Measurements from ENCODE around the gene GSTP1.
"Not testable (repeated sequence)": the region's sequence is repeated elsewhere in the genome, so short reads cannot be mapped to it uniquely, and the experiment has no call there.

The GSTP1 gene

DNA sequence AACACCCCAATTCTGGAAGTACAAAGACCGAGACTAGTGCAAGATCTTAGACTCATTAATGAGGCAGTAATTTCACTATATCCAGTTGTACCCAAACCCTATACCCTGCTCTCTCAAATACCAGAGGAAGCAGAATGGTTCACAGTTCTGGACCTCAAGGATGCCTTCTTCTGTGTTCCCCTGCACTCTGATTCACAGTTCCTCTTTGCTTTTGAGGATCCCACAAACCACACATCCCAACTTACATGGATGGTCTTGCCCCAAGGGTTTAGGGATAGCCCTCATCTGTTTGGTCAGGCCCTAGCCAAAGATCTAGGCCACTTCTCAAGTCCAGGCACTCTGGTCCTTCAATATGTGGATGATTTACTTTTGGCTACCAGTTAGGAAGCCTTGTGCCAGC lies 40.2 kb downstream of the GSTP1 start:
- H2AFZ ChIP-seq (ENCODE audit: low read depth, low read length); H2AK5ac ChIP-seq (ENCODE audit: low read length, severe bottlenecking); H3K4me3 ChIP-seq (ENCODE audit: insufficient read depth in 1 of 2, low read depth in 1 of 2, low read length in 2 of 2); H4K8ac ChIP-seq (ENCODE audit: low read length); H4K91ac ChIP-seq (ENCODE audit: low read length); H3K9ac ChIP-seq (ENCODE audit: low read length); H3K9me3 ChIP-seq (ENCODE audit: control insufficient read depth, low read length); H3K4ac ChIP-seq (ENCODE audit: low read depth in 1 of 2, low read length in 2 of 2); H3K4me2 ChIP-seq (ENCODE audit: low read length, poor library complexity, severe bottlenecking); H3K23ac ChIP-seq (ENCODE audit: low read length in 2 of 2); H3K27me3 ChIP-seq (ENCODE audit: control insufficient read depth in 1 of 2, insufficient read depth in 1 of 2, low read length in 2 of 2); H3K79me1 ChIP-seq (replicated peaks; ENCODE audit: low read length, poor library complexity, severe bottlenecking); H3K14ac ChIP-seq (ENCODE audit: low read length in 2 of 2); H2BK120ac ChIP-seq (ENCODE audit: low read depth, low read length); H3K27ac ChIP-seq (ENCODE audit: low read length, poor library complexity, severe bottlenecking); H3K18ac ChIP-seq (ENCODE audit: low read depth in 1 of 2, low read length in 2 of 2); H2BK15ac ChIP-seq (ENCODE audit: low read depth, poor library complexity, severe bottlenecking); H2BK12ac ChIP-seq (ENCODE audit: low read length in 2 of 2); H3K4me1 ChIP-seq (ENCODE audit: control insufficient read depth, insufficient read depth, low read depth, low read length); H2BK5ac ChIP-seq (ENCODE audit: low read depth, low read length, poor library complexity, severe bottlenecking); DNase-seq: not testable (repeated sequence)
- WGBS: 97% methylated on average over 1 of the region's 1 CpG
- peaks cover 0 to 20% of the 10 kb centered on the region in 2 experiments for H3K36me3 ChIP-seq (ENCODE audit: control insufficient read depth in 1 of 2, insufficient read depth in 2 of 2, low read depth in 1 of 2, low read length in 2 of 2)

DNA sequence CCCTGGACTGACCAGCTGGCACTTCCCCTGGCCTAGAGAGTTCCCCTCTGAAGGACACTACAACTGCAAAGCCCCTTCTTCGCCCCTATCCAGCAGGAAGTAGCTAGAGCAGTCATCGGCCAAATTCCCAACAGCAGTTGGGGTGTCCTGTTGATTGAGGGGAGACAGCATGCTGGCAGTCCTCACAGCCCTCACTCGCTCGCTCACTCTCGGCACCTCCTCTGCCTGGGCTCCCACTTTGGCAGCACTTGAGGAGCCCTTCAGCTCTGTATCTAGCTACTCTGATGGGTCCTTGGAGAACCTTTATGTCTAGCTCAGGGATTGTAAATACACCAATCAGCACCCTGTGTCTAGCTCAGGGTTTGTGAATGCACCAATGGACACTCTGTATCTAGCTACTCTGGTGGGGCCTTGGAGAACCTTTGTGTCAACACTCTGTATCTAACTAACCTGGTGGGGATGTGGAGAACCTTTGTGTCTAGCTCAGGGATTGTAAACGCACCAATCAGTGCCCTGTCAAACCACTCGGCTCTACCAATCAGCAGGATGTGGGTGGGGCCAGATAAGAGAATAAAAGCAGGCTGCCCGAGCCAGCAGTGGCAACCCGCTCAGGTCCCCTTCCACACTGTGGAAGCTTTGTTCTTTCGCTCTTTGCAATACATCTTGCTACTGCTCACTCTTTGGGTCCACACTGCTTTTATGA lies 42.7 kb downstream of the GSTP1 start:
- DNase-seq; H2AK5ac ChIP-seq (ENCODE audit: low read length, severe bottlenecking); H3K4me3 ChIP-seq (ENCODE audit: insufficient read depth in 1 of 2, low read depth in 1 of 2, low read length in 2 of 2); H3K23ac ChIP-seq (ENCODE audit: low read length in 2 of 2); H2AFZ ChIP-seq (ENCODE audit: low read depth, low read length); H4K91ac ChIP-seq (ENCODE audit: low read length); H2BK15ac ChIP-seq (ENCODE audit: low read depth, poor library complexity, severe bottlenecking); H2BK5ac ChIP-seq (ENCODE audit: low read depth, low read length, poor library complexity, severe bottlenecking); H3K9ac ChIP-seq (ENCODE audit: low read length); H4K8ac ChIP-seq (ENCODE audit: low read length); H3K79me1 ChIP-seq (replicated peaks; ENCODE audit: low read length, poor library complexity, severe bottlenecking); H3K9me3 ChIP-seq (ENCODE audit: control insufficient read depth, low read length); H3K14ac ChIP-seq (ENCODE audit: low read length in 2 of 2); H2BK120ac ChIP-seq (ENCODE audit: low read depth, low read length); H2BK12ac ChIP-seq (ENCODE audit: low read length in 2 of 2); H3K4me2 ChIP-seq (ENCODE audit: low read length, poor library complexity, severe bottlenecking); H3K27me3 ChIP-seq (ENCODE audit: control insufficient read depth in 1 of 2, insufficient read depth in 1 of 2, low read length in 2 of 2); H3K4ac ChIP-seq (ENCODE audit: low read depth in 1 of 2, low read length in 2 of 2); H3K18ac ChIP-seq (ENCODE audit: low read depth in 1 of 2, low read length in 2 of 2); H3K27ac ChIP-seq (ENCODE audit: low read length, poor library complexity, severe bottlenecking): not testable (repeated sequence)
- WGBS: 95% methylated on average over 10 of the region's 10 CpGs
- Histone ChIP-seq H3K36me3 (ENCODE audit: control insufficient read depth in 1 of 2, insufficient read depth in 2 of 2, low read depth in 1 of 2, low read length in 2 of 2) (peaks cover 0 to 20% of the 10 kb centered on the region in 2 experiments), H3K4me1 (ENCODE audit: control insufficient read depth, insufficient read depth, low read depth, low read length) (peaks cover 21% of the 10 kb centered on the region)

DNA sequence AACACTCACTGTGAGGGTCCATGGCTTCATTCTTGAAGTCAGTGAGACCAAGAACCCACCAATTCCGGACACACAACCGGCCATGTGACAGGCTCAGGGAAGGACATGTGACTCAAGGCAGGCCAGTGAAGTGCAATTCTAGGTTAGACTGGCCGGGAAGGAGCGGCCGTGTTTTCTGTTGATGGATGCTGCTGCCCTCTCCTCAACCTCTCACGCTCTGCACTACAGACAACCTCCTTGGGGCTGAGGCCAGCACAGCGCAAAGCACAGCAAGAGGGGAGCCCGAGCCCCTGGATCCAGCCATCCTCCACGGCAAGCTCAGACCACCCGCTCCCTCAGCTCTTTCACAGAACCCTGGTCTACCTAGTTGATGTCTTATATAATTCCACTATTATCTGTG lies 43.4 kb downstream of the GSTP1 start:
- H3K36me3 ChIP-seq (ENCODE audit: control insufficient read depth in 1 of 2, insufficient read depth in 2 of 2, low read depth in 1 of 2, low read length in 2 of 2): peaks cover 0 to 20% of the 10 kb centered on the region in 2 experiments
- no peaks in the 10 kb centered on the region for H3K27me3 ChIP-seq (ENCODE audit: control insufficient read depth in 1 of 2, insufficient read depth in 1 of 2, low read length in 2 of 2)
- no peak overlapping the region for H3K14ac ChIP-seq (ENCODE audit: low read length in 2 of 2)
- H4K8ac ChIP-seq (ENCODE audit: low read length): no peak overlapping the region
- H3K4me2 ChIP-seq (ENCODE audit: low read length, poor library complexity, severe bottlenecking): no peak overlapping the region
- no peak overlapping the region for H3K18ac ChIP-seq (ENCODE audit: low read depth in 1 of 2, low read length in 2 of 2)
- no peaks in the 10 kb centered on the region for H3K9me3 ChIP-seq (ENCODE audit: control insufficient read depth, low read length)
- no peak overlapping the region for H4K91ac ChIP-seq (ENCODE audit: low read length)
- peaks cover 21% of the 10 kb centered on the region for H3K4me1 ChIP-seq (ENCODE audit: control insufficient read depth, insufficient read depth, low read depth, low read length)
- H2BK15ac ChIP-seq (ENCODE audit: low read depth, poor library complexity, severe bottlenecking): no peak overlapping the region
- H3K27ac ChIP-seq (ENCODE audit: low read length, poor library complexity, severe bottlenecking): no peak overlapping the region
- H3K9ac ChIP-seq (ENCODE audit: low read length): no peak overlapping the region
- H2AFZ ChIP-seq (ENCODE audit: low read depth, low read length): no peak overlapping the region
- DNase-seq: no peak
- no peak overlapping the region for H2AK5ac ChIP-seq (ENCODE audit: low read length, severe bottlenecking)
- WGBS: 72% methylated on average over 6 of the region's 10 CpGs
- no peak overlapping the region for H2BK12ac ChIP-seq (ENCODE audit: low read length in 2 of 2)
- no peak overlapping the region for H2BK5ac ChIP-seq (ENCODE audit: low read depth, low read length, poor library complexity, severe bottlenecking)
- no peak overlapping the region for H3K23ac ChIP-seq (ENCODE audit: low read length in 2 of 2)
- no peak overlapping the region for H3K4ac ChIP-seq (ENCODE audit: low read depth in 1 of 2, low read length in 2 of 2)
- no peaks in the 10 kb centered on the region for H3K79me1 ChIP-seq (replicated peaks; ENCODE audit: low read length, poor library complexity, severe bottlenecking)
- H3K4me3 ChIP-seq (ENCODE audit: insufficient read depth in 1 of 2, low read depth in 1 of 2, low read length in 2 of 2): no peak overlapping the region
- no peak overlapping the region for H2BK120ac ChIP-seq (ENCODE audit: low read depth, low read length)

DNA sequence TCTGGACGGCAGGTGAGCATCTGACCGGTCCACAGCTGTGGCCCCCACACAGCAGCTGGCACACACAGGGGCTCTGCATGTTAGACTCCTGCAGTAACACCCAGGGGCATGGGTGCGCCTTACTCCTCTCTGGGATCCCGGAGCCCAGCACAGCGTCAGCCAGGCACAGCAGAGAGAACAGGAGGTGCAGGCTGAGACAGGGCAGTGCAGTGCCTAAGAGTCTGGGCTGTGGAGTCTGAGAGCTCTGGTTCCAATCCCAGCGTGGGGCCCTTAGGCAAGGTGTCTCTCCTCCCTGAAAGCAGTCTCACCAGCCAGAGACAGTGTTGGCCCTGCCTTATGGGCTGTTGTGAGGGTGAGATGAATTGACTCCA lies 43.8 kb downstream of the GSTP1 start:
- Histone ChIP-seq H3K4me2 (ENCODE audit: low read length, poor library complexity, severe bottlenecking) (no peak overlapping the region), H3K18ac (ENCODE audit: low read depth in 1 of 2, low read length in 2 of 2) (no peak overlapping the region), H4K8ac (ENCODE audit: low read length) (no peak overlapping the region), H3K14ac (ENCODE audit: low read length in 2 of 2) (no peak overlapping the region), H3K36me3 (ENCODE audit: control insufficient read depth in 1 of 2, insufficient read depth in 2 of 2, low read depth in 1 of 2, low read length in 2 of 2) (peaks cover 0 to 20% of the 10 kb centered on the region in 2 experiments), H3K23ac (ENCODE audit: low read length in 2 of 2) (no peak overlapping the region), H2BK5ac (ENCODE audit: low read depth, low read length, poor library complexity, severe bottlenecking) (no peak overlapping the region), H4K91ac (ENCODE audit: low read length) (no peak overlapping the region), H3K79me1 (replicated peaks; ENCODE audit: low read length, poor library complexity, severe bottlenecking) (no peaks in the 10 kb centered on the region), H2AFZ (ENCODE audit: low read depth, low read length) (no peak overlapping the region), H2BK12ac (ENCODE audit: low read length in 2 of 2) (no peak overlapping the region), H3K4me3 (ENCODE audit: insufficient read depth in 1 of 2, low read depth in 1 of 2, low read length in 2 of 2) (no peak overlapping the region), H2AK5ac (ENCODE audit: low read length, severe bottlenecking) (no peak overlapping the region), H3K4me1 (ENCODE audit: control insufficient read depth, insufficient read depth, low read depth, low read length) (peaks cover 21% of the 10 kb centered on the region), H2BK120ac (ENCODE audit: low read depth, low read length) (no peak overlapping the region), H3K27ac (ENCODE audit: low read length, poor library complexity, severe bottlenecking) (no peak overlapping the region), H3K9ac (ENCODE audit: low read length) (no peak overlapping the region), H2BK15ac (ENCODE audit: low read depth, poor library complexity, severe bottlenecking) (no peak overlapping the region), H3K9me3 (ENCODE audit: control insufficient read depth, low read length) (no peaks in the 10 kb centered on the region), H3K27me3 (ENCODE audit: control insufficient read depth in 1 of 2, insufficient read depth in 1 of 2, low read length in 2 of 2) (no peaks in the 10 kb centered on the region), H3K4ac (ENCODE audit: low read depth in 1 of 2, low read length in 2 of 2) (no peak overlapping the region)
- 94% methylated on average over 6 of the region's 6 CpGs for WGBS
- no peak for DNase-seq
